ENCODE results near the gene ARID1B. TPM values are rescaled to one million over a fixed set of nuclear protein-coding genes. Genes with fewer than 3 reads are reported as not detected.

The ARID1B gene
- total RNA-seq, 1 experiment from 2014 or later: 42.8 TPM

- Histone ChIP-seq H3K9me2 (ENCODE audit: insufficient read depth) (no peaks in the 10 kb centered on the region), H3K4me3 (no peak overlapping the region), H3K4me1 (replicated peaks; ENCODE audit: insufficient read depth) (no peaks in the 10 kb centered on the region), H3F3A (ENCODE audit: insufficient read depth, low read depth) (no peaks in the 10 kb centered on the region), H3K27me3 (ENCODE audit: insufficient read depth, low read depth) (no peaks in the 10 kb centered on the region), H3K27ac (no peak overlapping the region), H2AFZ (no peak overlapping the region), H3K4me2 (no peak overlapping the region), H3K9me3 (ENCODE audit: insufficient read depth, low read depth) (no peaks in the 10 kb centered on the region), H4K20me1 (ENCODE audit: insufficient read depth) (peaks cover 5% of the 10 kb centered on the region; the same call in 1 of the 2 replicates), H3K79me2 (ENCODE audit: low read depth) (no peaks in the 10 kb centered on the region), H3K36me3 (ENCODE audit: low read depth) (no peaks in the 10 kb centered on the region)
- ChIA-PET POLR2A (ENCODE audit: unreplicated experiment) (no interaction called here), CTCF (no interaction called here)
- DNase-seq: no peak
- BruUV-seq (replicated peaks): no TSS peak
- intact Hi-C loops (cut with micrococcal nuclease; ENCODE audit: unreplicated experiment): no loop called here
- TF ChIP-seq CTCF (conservative IDR thresholded peaks at IDR 0.05): no peak
- no peak for TF ChIP-seq EZH2 (IDR thresholded peaks at IDR 0.05; ENCODE audit: low read depth)
These were observed 313.6 kb downstream of the ARID1B start for GRCh38 chr6:157090736-157091135.

DNA sequence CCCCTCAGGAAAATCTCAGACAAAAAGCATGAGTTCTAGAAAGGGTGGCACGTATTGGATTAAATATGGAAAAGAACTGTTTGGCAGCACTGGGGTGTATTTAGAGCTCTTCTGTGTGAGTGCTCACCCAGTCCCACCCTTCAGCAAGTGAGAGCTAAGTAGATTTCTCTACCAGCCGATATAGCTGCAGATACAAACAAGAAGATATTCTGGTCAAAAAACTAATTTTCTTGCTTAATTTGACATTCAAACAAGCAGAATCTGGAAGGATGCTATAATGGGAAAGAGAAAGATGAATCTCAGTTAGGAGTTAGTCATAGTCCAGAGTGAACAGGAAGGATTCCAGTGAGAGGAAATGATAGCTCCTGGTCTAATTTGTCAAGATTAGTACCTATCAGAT, 314.1 kb downstream of the ARID1B start:
- Histone ChIP-seq H3K9me2 (ENCODE audit: insufficient read depth) (no peaks in the 10 kb centered on the region), H3K9me3 (ENCODE audit: insufficient read depth, low read depth) (no peaks in the 10 kb centered on the region), H3K4me2 (no peak overlapping the region), H3K79me2 (ENCODE audit: low read depth) (no peaks in the 10 kb centered on the region), H2AFZ (no peak overlapping the region), H4K20me1 (ENCODE audit: insufficient read depth) (peaks cover 5% of the 10 kb centered on the region; the same call in 1 of the 2 replicates), H3K36me3 (ENCODE audit: low read depth) (no peaks in the 10 kb centered on the region), H3K27me3 (ENCODE audit: insufficient read depth, low read depth) (no peaks in the 10 kb centered on the region), H3K4me1 (replicated peaks; ENCODE audit: insufficient read depth) (no peaks in the 10 kb centered on the region), H3K4me3 (no peak overlapping the region), H3K27ac (no peak overlapping the region), H3F3A (ENCODE audit: insufficient read depth, low read depth) (no peaks in the 10 kb centered on the region)
- intact Hi-C loops (cut with micrococcal nuclease; ENCODE audit: unreplicated experiment): no loop called here
- TF ChIP-seq CTCF (conservative IDR thresholded peaks at IDR 0.05) (no peak), EZH2 (IDR thresholded peaks at IDR 0.05; ENCODE audit: low read depth) (no peak)
- DNase-seq: no peak
- no TSS peak for BruUV-seq (replicated peaks)
- POLR2A ChIA-PET (ENCODE audit: unreplicated experiment): interaction anchor here (0.6 kb wide), 1 partner anchor 48 kb away, joined by 3 read pairs; no protein-coding TSS in a partner anchor
- CTCF ChIA-PET: no interaction called here

DNA sequence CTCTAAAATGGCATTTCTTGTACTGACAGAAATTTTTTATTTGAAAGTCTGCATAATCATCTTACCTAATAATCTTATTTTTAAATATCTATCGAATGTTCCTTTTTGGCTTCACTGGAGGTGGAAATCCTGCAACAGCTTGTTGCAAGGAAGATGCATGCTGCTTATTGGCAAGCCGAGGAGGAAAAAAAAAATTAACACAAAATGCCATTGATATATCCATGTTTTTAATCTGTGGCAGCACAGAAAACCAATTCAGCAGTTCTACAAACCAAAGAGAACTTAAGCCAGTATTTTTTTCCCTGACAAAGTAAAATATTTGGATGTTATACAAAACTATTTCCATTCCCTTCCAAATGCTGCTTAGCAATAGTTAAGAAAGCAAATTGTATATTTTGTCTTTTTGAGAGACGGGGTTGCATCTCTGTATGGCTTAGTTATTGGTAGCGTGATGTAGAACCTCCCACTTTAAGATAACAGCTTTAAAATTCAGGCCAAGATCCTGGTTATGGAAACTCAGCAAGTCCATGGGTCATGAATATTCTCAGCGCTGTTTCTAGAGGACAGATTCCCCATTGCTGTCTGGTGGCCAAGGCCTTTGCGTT, 314.8 kb downstream of the ARID1B start:
- no TSS peak for BruUV-seq (replicated peaks)
- Histone ChIP-seq H3K4me1 (replicated peaks; ENCODE audit: insufficient read depth) (no peaks in the 10 kb centered on the region), H3K79me2 (ENCODE audit: low read depth) (no peaks in the 10 kb centered on the region), H3K36me3 (ENCODE audit: low read depth) (no peaks in the 10 kb centered on the region), H3F3A (ENCODE audit: insufficient read depth, low read depth) (no peaks in the 10 kb centered on the region), H3K9me3 (ENCODE audit: insufficient read depth, low read depth) (no peaks in the 10 kb centered on the region), H3K9me2 (ENCODE audit: insufficient read depth) (no peaks in the 10 kb centered on the region), H2AFZ (no peak overlapping the region), H3K27ac (no peak overlapping the region), H3K4me3 (no peak overlapping the region), H3K4me2 (no peak overlapping the region), H3K27me3 (ENCODE audit: insufficient read depth, low read depth) (no peaks in the 10 kb centered on the region), H4K20me1 (ENCODE audit: insufficient read depth) (peaks cover 5% of the 10 kb centered on the region; the same call in 1 of the 2 replicates)
- ChIA-PET CTCF (no interaction called here), POLR2A (ENCODE audit: unreplicated experiment) (no interaction called here)
- intact Hi-C loops (cut with micrococcal nuclease; ENCODE audit: unreplicated experiment): no loop called here
- no peak for DNase-seq
- TF ChIP-seq CTCF (conservative IDR thresholded peaks at IDR 0.05) (no peak), EZH2 (IDR thresholded peaks at IDR 0.05; ENCODE audit: low read depth) (no peak)

Data from PC-9 (cell line).